ENCODE results near the gene GPC5.
"Not testable (repeated sequence)": the region's sequence is repeated elsewhere in the genome, so short reads cannot be mapped to it uniquely, and the experiment has no call there.

GPC5 gene

DNA sequence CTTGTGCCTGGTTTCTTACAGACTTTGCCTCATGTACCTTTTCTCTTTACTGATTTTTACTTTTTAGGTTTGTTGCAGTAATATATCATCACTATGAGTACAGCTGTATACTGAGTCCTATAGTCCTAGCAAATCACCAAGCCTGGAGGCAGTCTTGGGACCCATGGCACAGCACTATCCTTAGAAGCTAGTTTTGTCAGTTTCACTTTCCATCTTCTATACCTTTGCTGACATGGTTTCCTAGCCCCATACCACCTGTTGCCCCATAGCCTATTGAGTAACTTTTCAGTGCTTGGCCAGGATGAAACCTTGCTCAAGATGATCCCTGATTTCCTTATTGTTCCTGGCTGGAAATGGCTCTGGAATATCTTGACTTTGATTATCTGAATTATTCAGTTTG is 826.4 kb downstream of the GPC5 start:
- Mint-ChIP-seq H3K27ac (no peak overlapping the region), H3K4me3 (no peak overlapping the region), H3K27me3 (no peaks in the 10 kb centered on the region), H3K4me1 (no peaks in the 10 kb centered on the region), H3K36me3 (no peaks in the 10 kb centered on the region), H3K9me3 (peaks cover 0 to 8% of the 10 kb centered on the region in 2 donors)
- DNase-seq (no peak), ATAC-seq (replicated peaks) (no peak)

DNA sequence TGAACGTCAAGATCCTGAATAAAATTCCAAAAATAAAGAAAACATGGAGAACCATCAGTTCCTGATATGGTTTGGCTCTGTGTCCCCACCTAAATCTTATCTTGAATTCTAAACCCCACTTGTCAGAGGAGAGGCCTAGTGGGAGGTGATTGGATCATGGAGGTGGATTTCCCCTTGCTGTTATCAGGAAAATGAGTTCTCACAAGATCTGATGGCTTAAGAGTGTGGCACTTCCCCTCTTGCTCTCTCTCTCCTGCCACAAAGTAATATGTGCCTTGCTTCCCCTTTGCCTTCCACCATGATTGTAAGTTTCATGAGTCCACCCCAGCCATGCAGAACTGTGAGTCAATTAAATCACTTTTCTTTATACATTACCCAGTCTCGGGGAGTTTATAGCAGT is 827.4 kb downstream of the GPC5 start:
- Mint-ChIP-seq H3K27ac (no peak overlapping the region), H3K4me3 (no peak overlapping the region), H3K4me1 (no peaks in the 10 kb centered on the region), H3K36me3 (no peaks in the 10 kb centered on the region), H3K9me3 (peaks cover 0 to 8% of the 10 kb centered on the region in 2 donors), H3K27me3 (no peaks in the 10 kb centered on the region)
- DNase-seq (no peak), ATAC-seq (replicated peaks) (no peak)

DNA sequence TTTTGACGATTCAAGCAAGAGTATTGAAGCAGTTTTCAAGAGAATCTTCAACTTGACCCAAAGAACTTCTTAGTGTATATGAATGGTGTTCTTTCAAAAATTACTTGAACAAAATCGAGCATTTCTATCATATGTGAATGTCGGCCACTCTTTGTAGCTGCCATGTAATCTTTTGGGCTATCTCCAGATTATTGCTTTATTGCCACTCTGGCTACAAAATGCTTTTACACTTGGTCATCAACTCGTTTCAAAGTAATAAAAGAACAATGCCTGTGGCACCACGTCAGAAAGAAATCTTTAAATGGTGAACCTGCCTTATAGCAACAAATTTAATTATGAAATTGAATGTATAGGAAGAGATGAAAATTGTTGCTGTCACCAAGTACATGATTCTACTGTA is 834.5 kb downstream of the GPC5 start:
- H3K27ac Mint-ChIP-seq = no peak overlapping the region
- no peaks in the 10 kb centered on the region for H3K36me3 Mint-ChIP-seq
- peaks cover 0 to 1% of the 10 kb centered on the region in 2 donors for H3K9me3 Mint-ChIP-seq
- no peak for ATAC-seq (replicated peaks)
- no peaks in the 10 kb centered on the region for H3K27me3 Mint-ChIP-seq
- no peak for DNase-seq
- H3K4me3 Mint-ChIP-seq = no peak overlapping the region
- no peaks in the 10 kb centered on the region for H3K4me1 Mint-ChIP-seq

DNA sequence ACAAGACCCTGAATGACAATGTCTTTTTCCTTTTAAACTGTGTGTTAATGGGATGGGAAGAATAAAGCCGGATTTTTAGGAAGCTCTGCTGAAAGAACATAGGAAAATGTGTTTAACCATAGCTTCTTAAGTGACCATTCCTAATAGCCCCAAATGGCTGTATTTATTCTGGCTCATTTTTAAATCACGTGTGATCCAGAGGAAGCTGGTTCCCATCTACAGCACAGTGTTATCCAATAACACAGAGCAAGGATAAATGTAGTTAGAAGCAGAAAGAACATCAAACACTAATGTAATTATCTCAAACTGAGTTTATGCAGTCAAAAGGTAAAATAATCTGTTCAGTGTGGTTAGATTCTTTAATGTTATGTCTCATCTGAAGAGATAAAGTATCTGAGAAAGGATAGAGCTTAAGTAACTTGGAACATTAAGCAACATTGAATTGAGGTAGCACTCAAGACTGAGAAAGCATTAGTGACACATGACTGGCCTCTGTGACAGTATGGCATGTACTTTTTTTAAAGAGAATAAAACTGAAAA is 853.3 kb downstream of the GPC5 start:
- H3K9me3 Mint-ChIP-seq = peaks cover 3 to 7% of the 10 kb centered on the region in 2 donors
- no peaks in the 10 kb centered on the region for H3K27me3 Mint-ChIP-seq
- no peak for ATAC-seq (replicated peaks)
- no peak for DNase-seq
- no peak overlapping the region for H3K4me3 Mint-ChIP-seq
- no peak overlapping the region for H3K27ac Mint-ChIP-seq
- no peaks in the 10 kb centered on the region for H3K36me3 Mint-ChIP-seq
- no peaks in the 10 kb centered on the region for H3K4me1 Mint-ChIP-seq

DNA sequence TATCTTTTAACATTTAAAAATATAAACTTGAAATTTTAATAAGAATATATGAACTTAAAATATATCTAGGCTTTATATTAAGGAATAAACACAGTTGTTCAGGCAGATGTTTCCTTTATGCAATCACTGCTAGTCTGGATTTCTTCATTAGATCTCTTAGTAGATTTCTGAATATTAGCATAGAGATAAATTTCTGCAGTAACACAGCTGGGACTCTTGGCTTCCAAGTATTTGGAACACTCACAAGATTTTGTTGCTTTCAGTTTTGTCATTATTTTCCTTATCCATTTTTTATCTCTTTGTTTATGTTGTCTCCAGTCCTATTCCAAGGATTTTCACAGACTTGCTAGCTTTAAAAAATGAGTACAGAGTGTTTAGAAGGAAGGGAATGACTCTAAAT is 857.1 kb downstream of the GPC5 start:
- H3K4me3 Mint-ChIP-seq = no peak overlapping the region
- H3K27ac Mint-ChIP-seq = no peak overlapping the region
- H3K4me1 Mint-ChIP-seq = no peaks in the 10 kb centered on the region
- peaks cover 7 to 9% of the 10 kb centered on the region in 2 donors for H3K9me3 Mint-ChIP-seq
- ATAC-seq (replicated peaks) (no peak), DNase-seq (no peak)
- H3K27me3 Mint-ChIP-seq = no peaks in the 10 kb centered on the region
- H3K36me3 Mint-ChIP-seq = no peaks in the 10 kb centered on the region

DNA sequence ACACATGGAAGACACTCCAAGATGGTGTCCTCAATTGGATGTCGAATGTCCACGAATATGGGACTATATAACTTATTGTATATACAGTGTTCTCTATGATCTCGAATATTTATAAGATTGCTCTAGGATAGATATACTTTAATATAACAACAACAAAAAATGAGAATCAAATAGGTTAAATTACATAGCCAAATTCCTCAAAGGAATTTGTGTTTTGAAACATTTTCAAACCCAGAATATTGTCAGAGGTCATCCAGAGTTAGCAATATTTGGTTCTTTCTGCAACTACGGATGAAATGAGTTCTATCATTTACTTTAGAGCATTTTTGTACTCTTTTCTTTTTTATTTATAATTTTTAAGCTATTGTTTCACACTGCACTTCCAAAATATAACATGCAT is 857.8 kb downstream of the GPC5 start:
- Mint-ChIP-seq H3K27ac (no peak overlapping the region), H3K9me3 (peaks cover 7 to 9% of the 10 kb centered on the region in 2 donors), H3K27me3 (no peaks in the 10 kb centered on the region), H3K4me1 (no peaks in the 10 kb centered on the region), H3K4me3 (no peak overlapping the region), H3K36me3 (no peaks in the 10 kb centered on the region)
- no peak for ATAC-seq (replicated peaks)
- DNase-seq = no peak

- Mint-ChIP-seq H3K4me3 (no peak overlapping the region), H3K27me3 (no peaks in the 10 kb centered on the region), H3K36me3 (no peaks in the 10 kb centered on the region), H3K9me3 (peaks cover 3 to 7% of the 10 kb centered on the region in 2 donors), H3K4me1 (no peaks in the 10 kb centered on the region), H3K27ac (no peak overlapping the region)
- DNase-seq = no peak
- no peak for ATAC-seq (replicated peaks)
These were observed 860.6 kb downstream of the GPC5 start for GRCh38 chr13:92259046-92259445.

DNA sequence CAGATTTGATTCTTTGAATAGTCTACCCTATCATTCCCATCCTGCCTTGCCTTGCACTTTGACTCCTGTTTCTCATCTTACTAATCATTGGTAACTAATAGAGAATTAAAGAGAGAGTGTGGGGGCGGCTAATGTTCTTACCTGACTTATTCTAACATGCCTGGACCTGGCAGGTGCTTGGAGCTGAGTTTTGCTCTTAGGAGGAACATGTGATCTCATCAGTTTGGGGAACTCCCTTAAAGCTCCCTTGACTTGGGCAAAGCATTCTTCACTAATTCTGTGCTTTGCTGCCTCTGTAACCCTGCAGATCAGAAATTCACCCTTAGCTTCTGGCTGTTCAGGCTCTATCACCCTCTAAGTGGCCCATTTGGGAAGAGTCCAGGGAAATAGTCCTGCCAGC is 861.1 kb downstream of the GPC5 start:
- DNase-seq (no peak), ATAC-seq (replicated peaks) (no peak)
- no peaks in the 10 kb centered on the region for H3K27me3 Mint-ChIP-seq
- no peaks in the 10 kb centered on the region for H3K4me1 Mint-ChIP-seq
- peaks cover 3 to 5% of the 10 kb centered on the region in 2 donors for H3K9me3 Mint-ChIP-seq
- no peaks in the 10 kb centered on the region for H3K36me3 Mint-ChIP-seq
- no peak overlapping the region for H3K4me3 Mint-ChIP-seq
- H3K27ac Mint-ChIP-seq = no peak overlapping the region

- DNase-seq (no peak), ATAC-seq (replicated peaks) (no peak)
- H3K9me3 Mint-ChIP-seq = peaks cover 3 to 4% of the 10 kb centered on the region in 2 donors
- no peaks in the 10 kb centered on the region for H3K36me3 Mint-ChIP-seq
- no peaks in the 10 kb centered on the region for H3K4me1 Mint-ChIP-seq
- H3K4me3 Mint-ChIP-seq = no peak overlapping the region
- no peaks in the 10 kb centered on the region for H3K27me3 Mint-ChIP-seq
- no peak overlapping the region for H3K27ac Mint-ChIP-seq
These were observed 861.9 kb downstream of the GPC5 start for GRCh38 chr13:92260363-92260762.

- Mint-ChIP-seq H3K36me3 (no peaks in the 10 kb centered on the region), H3K9me3 (peaks cover 3 to 4% of the 10 kb centered on the region in 2 donors), H3K27me3 (no peaks in the 10 kb centered on the region), H3K27ac (no peak overlapping the region), H3K4me3 (no peak overlapping the region), H3K4me1 (no peaks in the 10 kb centered on the region)
- DNase-seq (no peak), ATAC-seq (replicated peaks) (no peak)
These were observed 863.8 kb downstream of the GPC5 start for GRCh38 chr13:92262100-92262788.

DNA sequence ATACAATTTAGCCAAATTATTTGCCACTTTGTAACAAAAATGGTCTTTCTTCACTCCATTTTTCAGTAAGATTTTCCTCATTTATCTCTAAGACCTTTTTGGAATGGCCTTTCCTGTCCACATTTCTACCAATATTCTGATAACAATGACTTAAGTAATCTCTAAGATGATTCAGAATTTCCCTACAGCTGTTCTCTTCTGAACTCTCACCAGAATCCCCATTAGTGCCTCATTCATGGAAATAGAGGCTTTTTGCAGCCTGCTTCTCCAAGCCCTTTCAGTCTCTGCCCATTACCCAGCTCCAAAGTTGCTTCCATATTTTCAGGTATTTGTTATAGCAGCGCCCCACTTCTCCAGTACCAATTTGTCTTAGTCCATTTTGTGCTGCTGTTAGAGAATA is 867.0 kb downstream of the GPC5 start:
- ATAC-seq (replicated peaks) = no peak
- Mint-ChIP-seq H3K9me3 (peaks cover 2% of the 10 kb centered on the region in 2 donors), H3K4me3 (no peak overlapping the region), H3K36me3 (no peaks in the 10 kb centered on the region), H3K4me1 (no peaks in the 10 kb centered on the region), H3K27ac (no peak overlapping the region), H3K27me3 (no peaks in the 10 kb centered on the region)
- DNase-seq = no peak

- peaks cover 0 to 4% of the 10 kb centered on the region in 2 donors for H3K9me3 Mint-ChIP-seq
- ATAC-seq (replicated peaks) (no peak), DNase-seq (no peak)
- H3K27me3 Mint-ChIP-seq = no peaks in the 10 kb centered on the region
- H3K36me3 Mint-ChIP-seq = no peaks in the 10 kb centered on the region
- H3K27ac Mint-ChIP-seq = no peak overlapping the region
- H3K4me1 Mint-ChIP-seq = no peaks in the 10 kb centered on the region
- H3K4me3 Mint-ChIP-seq = no peak overlapping the region
These were observed 872.6 kb downstream of the GPC5 start for GRCh38 chr13:92270990-92271389.

DNA sequence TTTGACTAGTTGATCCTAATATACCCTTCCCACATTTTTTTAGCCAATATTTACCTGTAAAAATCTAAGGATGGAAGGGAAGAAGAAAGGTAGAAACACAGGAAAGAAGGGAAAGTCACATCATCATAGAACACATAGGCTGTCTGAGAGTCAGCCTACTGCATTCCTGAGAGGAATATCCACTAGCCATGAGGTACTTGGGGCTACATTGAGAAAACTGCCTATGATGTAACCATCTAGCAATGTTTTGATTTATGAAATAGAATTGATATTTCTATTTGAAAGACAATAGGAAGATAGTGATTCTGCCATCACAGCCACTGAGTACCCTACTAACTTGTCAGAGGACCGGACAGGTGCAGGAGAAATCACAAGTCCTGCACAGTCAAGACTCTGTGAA is 873.8 kb downstream of the GPC5 start:
- H3K9me3 Mint-ChIP-seq = peaks cover 0 to 4% of the 10 kb centered on the region in 2 donors
- H3K4me1 Mint-ChIP-seq = no peaks in the 10 kb centered on the region
- DNase-seq = no peak
- no peaks in the 10 kb centered on the region for H3K36me3 Mint-ChIP-seq
- no peak overlapping the region for H3K4me3 Mint-ChIP-seq
- H3K27me3 Mint-ChIP-seq = no peaks in the 10 kb centered on the region
- no peak overlapping the region for H3K27ac Mint-ChIP-seq
- no peak for ATAC-seq (replicated peaks)

DNA sequence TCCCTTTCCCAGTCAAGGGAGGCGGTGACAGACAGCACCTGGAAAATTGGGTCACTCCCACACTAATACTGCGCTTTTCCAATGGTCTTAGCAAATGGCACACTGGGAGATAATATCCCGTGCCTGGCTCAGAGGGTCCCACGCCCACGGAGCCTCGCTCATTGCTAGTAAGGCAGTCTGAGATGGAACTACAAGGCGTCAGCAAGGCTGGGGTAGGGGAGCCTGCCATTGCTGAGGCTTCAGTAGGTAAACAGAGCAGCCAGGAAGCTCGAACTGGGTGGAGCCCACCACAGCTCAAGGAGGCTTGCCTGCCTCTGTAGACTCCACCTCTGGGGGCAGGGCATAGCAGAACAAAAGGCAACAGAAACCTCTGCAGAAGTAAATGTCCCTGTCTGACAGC is 882.6 kb downstream of the GPC5 start:
- not testable (repeated sequence) for H3K27ac Mint-ChIP-seq; H3K4me1 Mint-ChIP-seq; H3K4me3 Mint-ChIP-seq; ATAC-seq (replicated peaks); DNase-seq; H3K27me3 Mint-ChIP-seq; H3K36me3 Mint-ChIP-seq
- peaks cover 11% of the 10 kb centered on the region in 2 donors for H3K9me3 Mint-ChIP-seq

DNA sequence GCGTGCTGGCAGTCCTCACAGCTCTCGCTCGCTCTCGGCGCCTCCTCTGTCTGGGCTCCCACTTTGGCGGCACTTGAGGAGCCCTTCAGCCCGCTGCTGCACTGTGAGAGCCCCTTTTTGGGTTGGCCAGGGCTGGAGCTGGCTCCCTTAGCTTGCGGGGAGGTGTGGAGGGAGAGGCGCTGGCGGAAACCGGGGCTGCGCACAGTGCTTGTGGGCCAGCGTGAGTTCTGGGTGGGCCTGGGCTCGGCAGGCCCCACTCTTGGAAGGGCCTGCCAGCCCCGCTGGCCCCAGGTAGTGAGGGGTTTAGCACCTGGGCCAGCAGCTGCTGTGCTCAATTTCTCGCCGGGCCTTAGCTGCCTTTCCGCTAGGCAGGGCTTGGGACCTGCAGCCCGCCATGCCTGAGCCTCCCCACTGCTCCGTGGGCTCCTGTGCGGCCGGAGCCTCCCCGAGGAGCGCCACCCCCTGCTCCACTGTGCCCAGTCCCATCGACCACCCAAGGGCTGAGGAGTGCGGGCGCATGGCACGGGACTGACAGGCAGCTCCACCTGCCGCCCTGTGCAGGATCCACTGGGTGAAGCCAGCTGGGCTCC is 892.4 kb downstream of the GPC5 start:
- H3K4me3 Mint-ChIP-seq; ATAC-seq (replicated peaks): not testable (repeated sequence)

More for the DNA sequence above, 892.4 kb downstream of the GPC5 start:
- not testable (repeated sequence) for H3K27ac Mint-ChIP-seq, H3K4me1 Mint-ChIP-seq, H3K36me3 Mint-ChIP-seq, DNase-seq, H3K27me3 Mint-ChIP-seq
- peaks cover 17 to 26% of the 10 kb centered on the region in 2 donors for H3K9me3 Mint-ChIP-seq
